ENCODE results near the gene SANBR.
"Not testable (repeated sequence)": the region's sequence is repeated elsewhere in the genome, so short reads cannot be mapped to it uniquely, and the experiment has no call there.

The SANBR gene

DNA sequence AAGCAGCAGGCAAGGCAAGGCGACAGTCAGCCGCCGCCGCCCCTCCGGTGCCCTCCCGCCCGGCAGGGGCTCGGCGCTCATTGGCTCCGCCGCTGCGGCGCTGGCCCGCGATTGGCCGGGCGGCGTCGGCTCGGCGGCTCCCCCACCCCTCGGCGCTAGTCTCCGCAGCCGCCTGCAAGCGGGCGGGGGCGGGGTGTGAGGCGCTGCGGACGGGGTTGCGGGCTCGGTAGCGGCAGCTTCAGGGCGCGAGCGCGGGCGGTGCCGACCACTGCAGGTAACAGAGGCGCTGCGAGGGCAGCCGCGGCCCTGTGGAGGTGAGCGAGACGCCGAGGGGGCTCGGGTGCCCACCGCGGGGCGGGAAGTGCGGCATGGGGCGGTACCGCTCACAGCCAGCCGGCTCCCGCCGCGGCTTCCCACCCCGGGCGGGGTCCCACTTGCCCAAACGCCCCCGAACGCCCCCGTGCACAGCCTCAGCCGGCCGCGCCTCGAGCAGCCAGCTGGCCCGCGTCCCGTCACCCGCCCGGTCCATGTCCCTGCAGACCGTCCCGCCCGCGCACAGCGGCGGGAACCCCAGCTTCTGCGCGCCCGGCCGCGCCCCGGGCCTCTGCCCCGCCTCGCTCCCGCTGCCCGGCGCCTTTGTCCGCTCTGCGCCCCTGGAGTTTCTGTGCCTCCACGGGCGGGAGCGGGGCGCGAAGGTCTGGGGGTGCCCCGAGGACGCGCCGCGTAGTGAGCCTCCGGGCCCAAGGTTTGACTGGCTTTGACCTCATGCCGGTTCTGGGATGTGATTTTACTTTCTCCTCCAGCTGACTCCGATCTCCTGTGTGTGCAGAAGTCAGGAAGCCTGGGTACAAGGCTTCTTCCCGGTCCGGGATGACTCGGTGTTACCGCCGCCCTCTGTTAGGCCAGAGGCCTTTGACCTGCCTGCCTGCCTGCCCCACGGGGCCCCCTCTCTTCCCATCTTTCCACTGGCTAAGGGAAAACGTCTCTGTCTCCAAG, at the start of gene SANBR:
TSS of gene SANBR (plus strand) at position 158 of the 996 bp plus-strand sequence. CDS start 4,480 bp downstream, outside the sequence.
- peak; percentile 95 for DNase-seq (ENCODE audit: low spot score)

DNA sequence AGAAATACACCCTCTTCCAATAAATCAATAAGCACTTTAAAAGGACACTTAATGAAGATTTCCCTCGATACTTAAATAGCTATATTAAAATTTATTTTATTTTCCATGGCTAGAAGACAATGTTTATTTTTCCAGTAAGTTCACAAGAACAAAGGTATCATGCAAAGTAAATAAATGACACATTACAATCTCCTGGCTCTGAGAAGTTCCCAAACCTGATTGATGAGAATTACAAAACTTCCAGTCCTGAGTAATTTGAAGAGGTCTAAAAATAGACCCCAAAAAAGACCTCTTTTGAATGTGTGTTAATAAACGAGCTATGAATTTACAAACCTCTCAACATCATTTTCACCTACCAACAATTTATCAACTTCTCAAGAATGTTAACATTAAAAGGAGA, 49.7 kb upstream of the SANBR start:
- no peak for DNase-seq (ENCODE audit: low spot score)

DNA sequence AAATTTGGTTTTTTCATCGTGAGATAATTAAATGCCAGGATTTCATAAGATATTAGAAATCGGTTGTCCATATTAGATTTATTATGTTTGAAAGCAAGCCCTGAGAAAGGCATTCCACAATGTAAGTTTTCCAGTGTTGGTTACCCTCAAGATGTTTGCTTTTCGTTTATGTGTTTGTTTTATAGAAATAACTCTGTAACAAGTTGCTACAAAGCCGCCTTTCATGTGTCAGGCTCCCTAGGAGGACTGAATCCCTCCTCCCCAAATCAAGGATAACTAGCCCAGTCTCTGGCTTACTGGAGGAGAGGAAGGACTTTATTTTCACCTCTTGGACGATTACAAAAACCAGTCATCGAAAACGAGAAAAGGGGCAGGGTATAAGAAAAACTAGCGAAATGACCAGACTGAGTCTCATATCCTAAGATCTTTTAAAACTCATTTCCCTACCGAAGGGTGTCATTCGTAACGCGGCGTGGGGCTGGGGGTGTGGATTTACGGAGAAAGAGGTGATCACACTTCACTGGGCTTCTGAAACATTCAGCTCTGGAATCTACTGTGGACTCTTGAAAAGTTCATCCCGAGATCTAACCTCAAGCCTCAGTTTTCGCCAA, 49.2 kb upstream of the SANBR start:
- DNase-seq (ENCODE audit: low spot score): no peak

DNA sequence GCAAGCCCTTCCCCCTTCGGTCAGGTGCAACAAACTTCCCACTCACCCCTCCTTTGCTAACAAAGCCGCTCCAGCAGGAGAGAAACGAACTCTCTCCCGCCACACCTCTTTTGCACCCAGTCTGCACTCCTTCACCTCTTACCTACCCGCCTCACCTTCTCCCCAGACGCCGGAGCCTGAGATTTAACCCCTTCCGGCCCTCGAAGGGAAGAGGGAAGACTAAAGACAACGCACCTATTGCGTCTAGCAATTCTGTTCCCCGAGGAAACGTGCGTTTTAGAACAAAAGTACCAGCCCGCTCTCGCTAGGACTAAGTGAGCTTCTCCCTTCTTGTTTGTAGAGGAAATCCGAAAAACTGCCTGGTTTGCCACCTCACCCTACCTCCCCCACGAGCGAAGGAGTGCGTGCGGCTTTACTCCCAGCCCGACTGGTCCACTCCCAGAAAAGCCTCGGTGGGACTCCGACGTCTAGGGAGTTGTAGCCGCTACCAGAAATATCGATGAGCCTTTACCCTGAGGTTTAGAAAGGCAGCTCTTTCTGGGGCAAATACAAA, 48.6 kb upstream of the SANBR start:
- peak; percentile 78 for DNase-seq (ENCODE audit: low spot score)

GRCh38 chr2:61017556-61018317, 47.9 kb upstream of the SANBR start, which contains the start of the genes PEX13 and PUS10:
PEX13 (plus strand) TSS chr2:61017720; CDS start chr2:61017760, 40 bp downstream.
PUS10 (minus strand) TSS chr2:61018255; CDS start chr2:61011890, 6,365 bp downstream.
- DNase-seq (ENCODE audit: low spot score): peak; percentile 89

GRCh38 chr2:61018318-61018755, 47.3 kb upstream of the SANBR start:
- DNase-seq (ENCODE audit: low spot score): no peak

DNA sequence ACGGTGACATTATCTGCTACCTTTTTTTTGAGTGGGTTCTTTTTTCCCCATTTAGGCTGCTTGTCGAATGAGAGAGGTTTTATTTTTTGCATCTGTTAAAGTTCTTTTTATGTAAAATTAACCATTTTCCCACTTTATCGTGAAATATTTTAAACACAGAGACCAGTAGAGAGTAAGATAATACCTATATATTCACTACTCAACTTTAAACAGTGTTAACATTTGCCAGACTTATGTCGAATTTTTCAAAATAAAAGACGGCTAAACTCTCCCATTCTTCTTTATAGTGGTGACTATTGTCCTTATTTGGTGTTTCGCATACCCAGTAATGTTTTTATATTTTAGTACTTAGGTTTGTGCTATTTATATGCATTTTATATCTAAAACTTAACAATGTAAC, 46.9 kb upstream of the SANBR start:
- DNase-seq (ENCODE audit: low spot score): no peak

GRCh38 chr2:61021228-61021660, 44.4 kb upstream of the SANBR start:
- no peak for DNase-seq (ENCODE audit: low spot score)

GRCh38 chr2:61023670-61024069, 42.0 kb upstream of the SANBR start:
- no peak for DNase-seq (ENCODE audit: low spot score)

DNA sequence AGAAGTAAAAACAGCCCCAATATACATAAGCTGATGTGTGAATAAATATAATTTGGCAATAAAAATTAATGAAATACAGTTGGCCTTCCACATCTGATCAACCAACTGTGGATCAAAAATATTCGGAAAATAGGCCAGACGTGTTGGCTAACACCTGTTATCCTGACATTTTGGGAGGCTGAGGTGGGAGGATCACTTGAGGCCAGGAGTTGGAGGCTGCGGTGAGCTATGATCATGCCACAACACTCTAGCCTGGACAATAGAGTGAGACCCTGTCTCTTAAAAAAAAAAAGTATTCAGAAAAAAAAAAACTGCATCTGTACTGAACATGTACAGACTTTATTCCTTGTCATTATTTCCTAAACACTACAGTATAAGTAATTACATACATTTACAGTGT, 36.1 kb upstream of the SANBR start:
- DNase-seq (ENCODE audit: low spot score): no peak

- not testable (repeated sequence) for DNase-seq (ENCODE audit: low spot score)
These were observed 31.1 kb upstream of the SANBR start for GRCh38 chr2:61034592-61034991.

DNA sequence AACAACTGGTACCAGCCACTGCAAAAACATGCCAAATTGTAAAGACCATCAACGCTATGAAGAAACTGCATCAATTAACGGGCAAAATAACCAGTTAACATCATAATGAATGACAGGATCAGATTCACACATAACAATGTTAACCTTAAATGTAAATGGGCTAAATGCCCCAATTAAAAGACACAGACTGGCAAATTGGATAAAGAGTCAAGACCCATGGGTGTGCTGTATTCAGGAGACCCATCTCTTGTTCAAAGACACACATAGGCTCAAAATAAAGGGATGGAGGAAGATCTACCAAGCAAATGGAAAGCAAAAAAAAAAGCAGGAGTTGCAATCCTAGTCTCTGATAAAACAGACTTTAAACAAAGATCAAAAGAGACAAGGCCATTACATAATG, 29.0 kb upstream of the SANBR start:
- DNase-seq (ENCODE audit: low spot score): not testable (repeated sequence)

DNA sequence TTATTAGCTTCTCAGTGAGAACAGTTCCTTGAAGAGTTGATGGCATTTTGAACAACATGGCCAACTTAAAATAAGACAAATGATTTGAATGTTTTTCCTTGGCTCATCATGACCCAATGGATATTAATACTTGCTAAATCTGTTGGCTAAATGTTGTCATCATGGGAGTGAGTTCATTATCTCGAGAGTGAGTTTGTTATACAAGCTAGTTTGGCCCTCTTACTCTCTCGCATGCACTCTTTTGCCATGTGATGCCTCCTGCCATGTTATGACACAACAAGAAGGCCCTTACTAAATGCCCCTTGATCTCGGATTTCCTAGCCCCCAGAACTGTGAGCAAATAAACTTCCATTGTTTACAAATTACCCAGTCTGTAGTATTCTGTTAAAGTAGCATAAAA, 22.9 kb upstream of the SANBR start:
- no peak for DNase-seq (ENCODE audit: low spot score)

- peak; percentile 41 for DNase-seq (ENCODE audit: low spot score)
These were observed 21.0 kb upstream of the SANBR start for GRCh38 chr2:61044636-61045035.

- no peak for DNase-seq (ENCODE audit: low spot score)
These were observed 20.4 kb upstream of the SANBR start for GRCh38 chr2:61045226-61045625.

DNA sequence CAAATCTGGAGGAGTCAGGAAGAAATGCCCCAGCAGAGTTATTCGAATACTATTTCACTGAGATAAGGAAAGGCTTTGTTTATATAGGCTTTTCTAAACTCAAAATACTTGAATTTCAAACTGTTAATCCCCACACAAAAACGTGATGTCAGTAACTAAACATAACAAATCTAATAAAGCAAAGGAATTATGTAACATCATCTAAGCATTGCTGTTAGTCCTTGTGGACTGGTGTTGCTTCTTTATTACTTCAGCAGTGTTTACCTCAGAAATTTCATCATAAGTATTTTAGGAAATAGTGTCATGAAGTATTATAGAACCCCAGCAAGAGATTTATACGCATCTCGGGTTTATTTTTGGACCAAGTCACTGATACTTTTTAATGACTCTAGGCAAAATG, 19.7 kb upstream of the SANBR start:
- no peak for DNase-seq (ENCODE audit: low spot score)

DNA sequence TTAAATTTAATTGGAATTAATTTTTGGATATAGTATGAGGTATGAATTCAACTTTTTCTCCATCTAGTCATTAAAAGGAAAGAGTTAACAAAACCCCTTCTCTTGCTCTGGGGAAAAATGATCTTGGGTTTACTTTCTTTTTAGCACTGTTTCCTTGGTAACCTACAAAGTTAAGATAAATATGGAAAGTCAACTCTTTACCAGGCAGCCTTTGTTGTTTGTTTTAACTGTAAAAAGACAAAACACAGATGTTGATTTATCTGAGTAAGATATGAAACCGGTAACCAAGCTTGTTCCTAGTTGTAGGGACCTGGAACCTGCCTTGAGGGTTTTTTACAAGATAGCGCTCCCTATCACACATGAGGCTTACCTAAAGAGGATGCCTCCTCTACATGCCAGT, 10.1 kb upstream of the SANBR start:
- no peak for DNase-seq (ENCODE audit: low spot score)

- DNase-seq (ENCODE audit: low spot score): no peak
These were observed 8.1 kb upstream of the SANBR start for GRCh38 chr2:61057562-61057961.

DNA sequence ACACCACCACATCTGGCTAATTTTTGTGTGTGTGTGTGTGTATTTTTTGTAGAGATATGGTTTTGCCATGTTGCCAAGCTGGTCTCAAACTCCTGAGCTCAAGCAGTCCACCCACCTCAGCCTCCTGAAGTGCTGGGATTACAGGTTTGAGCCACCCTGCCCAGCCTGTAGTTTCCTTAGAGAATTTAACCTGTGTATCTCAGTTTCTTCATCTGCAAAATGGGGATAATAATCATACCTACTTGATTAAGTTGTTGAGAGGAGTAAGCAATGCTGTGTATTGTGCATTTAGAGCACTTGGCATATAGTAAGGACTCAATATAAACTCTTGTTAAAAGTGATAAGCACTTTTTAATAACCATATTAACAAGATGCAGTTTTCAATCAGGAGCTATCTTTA, 6.3 kb upstream of the SANBR start:
- no peak for DNase-seq (ENCODE audit: low spot score)

DNA sequence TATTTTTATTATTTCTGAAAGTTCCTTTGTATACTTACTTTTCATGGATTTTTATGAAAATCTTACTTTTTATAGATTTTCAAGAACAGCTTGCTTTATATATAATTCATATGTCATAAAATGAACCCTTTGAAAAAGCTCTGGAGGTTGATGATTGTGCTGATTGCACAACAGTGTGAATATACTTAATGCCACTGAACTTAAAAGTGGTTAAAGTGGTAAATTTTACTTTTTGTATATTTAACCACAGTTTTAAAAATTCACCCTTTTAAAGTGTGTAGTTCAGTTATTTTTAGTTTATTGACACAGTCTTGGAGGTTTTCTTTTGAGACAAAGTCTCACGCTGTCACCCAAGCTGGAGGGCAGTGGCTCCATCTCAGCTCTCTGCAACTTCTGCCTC, 8.4 kb downstream of the SANBR start:
- DNase-seq (ENCODE audit: low spot score): no peak

GRCh38 chr2:61085883-61086282, 20.2 kb downstream of the SANBR start:
- no peak for DNase-seq (ENCODE audit: low spot score)

DNA sequence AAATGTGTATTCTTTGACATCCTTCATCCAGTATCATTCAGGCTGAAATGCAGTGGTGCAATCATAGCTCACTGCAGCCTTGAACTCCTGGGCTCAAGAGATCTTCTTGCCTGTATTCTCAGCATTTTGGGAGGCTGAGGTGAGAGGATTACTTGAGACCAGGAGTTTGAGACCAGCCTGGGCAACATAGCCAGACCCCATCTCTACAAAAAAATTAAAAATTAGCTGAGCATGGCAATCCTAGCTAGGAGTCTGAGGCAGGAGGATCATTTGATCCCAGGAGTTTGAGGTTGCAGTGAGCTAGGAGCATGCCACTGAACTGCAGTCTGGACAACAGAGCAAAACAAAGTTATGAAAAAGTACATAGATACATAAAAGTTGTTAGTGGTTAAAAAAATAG, 24.1 kb downstream of the SANBR start:
- no peak for DNase-seq (ENCODE audit: low spot score)
